NCI-H774 (cell line): ENCODE measurements around the gene CDKN1C.

ENCODE experiments used
- DNase-seq: peaks from one replicate; lab custom pipeline; 2025; lab: John Stamatoyannopoulos, UW

CDKN1C gene

DNA sequence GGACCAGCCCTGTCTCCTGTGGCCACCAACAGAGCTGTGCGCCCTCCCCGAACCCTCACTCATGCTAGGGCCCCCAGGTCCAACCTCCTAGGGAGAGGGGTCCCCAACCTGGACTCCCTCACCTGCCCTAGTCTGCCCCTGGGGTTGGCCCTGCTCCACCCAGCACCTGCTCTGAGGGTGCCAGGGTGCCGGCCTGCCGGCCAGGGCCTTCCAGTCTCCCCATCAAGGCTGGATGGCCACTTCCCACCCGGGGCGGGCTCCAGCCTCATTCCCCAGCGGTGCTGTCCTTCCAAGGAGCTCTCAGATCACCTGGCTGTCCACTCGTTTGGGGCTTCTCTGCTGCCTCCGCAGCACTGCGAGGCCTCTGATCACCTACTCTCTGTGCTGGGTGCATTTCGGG, 39.1 kb downstream of the CDKN1C start:
- DNase-seq, result no peak

DNA sequence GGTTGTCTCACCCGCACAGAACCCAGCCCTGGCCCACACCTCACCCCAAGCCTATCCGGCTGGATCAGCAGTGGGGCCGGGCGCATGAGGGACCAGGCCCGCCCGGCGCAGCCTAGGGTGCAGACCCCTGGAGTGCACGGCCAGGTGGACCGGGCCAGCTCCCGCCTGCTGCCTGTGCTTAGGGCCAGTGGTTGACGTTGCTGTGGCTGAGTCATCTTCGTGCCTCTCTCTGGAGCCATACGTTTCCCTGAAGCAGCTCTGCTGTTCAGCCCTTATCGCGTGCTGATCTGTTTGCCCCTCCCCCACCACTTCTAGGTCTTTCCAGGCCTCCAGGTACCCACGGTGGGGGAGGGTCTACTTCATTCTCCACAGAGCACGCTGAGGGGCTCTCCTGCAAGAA, 39.5 kb downstream of the CDKN1C start:
- no peak for DNase-seq

- DNase-seq, result no peak
Observed at GRCh38 chr11:2844996-2845395, 40.6 kb downstream of the CDKN1C start.

GRCh38 chr11:2844116-2844842, 41.3 kb downstream of the CDKN1C start:
- DNase-seq, result no peak

DNA sequence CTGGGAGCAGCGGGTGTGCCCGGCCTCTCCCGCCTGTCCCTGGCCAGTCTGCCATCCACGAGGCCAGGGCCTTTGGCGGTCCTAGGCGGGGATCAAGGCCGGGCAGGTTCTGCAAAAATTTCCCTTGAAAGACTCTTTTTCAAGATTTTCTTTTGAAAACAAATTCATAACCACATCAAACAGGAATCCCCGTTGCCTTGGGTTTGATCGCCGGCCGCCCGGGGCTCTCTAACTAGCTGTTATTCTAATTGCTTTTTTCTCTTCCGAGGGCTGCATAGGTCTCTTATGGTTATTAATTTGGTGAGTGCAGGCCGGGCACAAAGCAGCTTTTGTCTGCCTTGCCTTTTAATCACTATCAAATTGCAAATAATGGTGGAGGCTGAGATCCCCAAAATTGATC, 42.0 kb downstream of the CDKN1C start:
- no peak for DNase-seq

- DNase-seq, result no peak
Observed at GRCh38 chr11:2842876-2843275, 42.7 kb downstream of the CDKN1C start.

GRCh38 chr11:2841411-2842190, 44.0 kb downstream of the CDKN1C start:
- no peak for DNase-seq

DNA sequence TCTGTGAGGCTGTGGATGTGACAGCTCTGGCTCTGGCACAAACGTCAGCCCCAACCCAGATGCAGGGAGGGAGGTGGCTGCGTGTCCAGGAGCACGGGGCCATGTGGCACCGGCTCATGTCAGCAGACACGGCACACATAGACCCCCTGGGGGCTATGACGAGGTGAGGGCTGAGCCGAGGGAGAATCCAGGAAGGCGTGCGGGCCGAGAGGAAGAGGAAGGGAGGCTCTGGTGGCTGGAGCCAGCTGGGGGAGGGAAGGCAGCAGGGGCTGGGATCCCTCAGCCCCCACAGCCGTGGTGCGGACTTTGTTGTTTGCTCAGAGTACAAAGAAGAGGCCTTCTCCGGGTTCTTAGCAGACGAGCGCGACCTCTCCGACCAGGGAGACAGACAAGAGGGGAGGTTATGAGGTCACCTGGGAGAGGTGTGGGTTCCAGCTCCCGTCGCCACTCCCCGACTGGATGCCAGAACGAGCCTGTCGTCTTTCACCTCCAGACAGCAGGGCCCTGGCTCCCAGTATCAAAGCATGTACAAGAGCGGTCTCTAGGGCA, 46.1 kb downstream of the CDKN1C start:
- no peak for DNase-seq

DNA sequence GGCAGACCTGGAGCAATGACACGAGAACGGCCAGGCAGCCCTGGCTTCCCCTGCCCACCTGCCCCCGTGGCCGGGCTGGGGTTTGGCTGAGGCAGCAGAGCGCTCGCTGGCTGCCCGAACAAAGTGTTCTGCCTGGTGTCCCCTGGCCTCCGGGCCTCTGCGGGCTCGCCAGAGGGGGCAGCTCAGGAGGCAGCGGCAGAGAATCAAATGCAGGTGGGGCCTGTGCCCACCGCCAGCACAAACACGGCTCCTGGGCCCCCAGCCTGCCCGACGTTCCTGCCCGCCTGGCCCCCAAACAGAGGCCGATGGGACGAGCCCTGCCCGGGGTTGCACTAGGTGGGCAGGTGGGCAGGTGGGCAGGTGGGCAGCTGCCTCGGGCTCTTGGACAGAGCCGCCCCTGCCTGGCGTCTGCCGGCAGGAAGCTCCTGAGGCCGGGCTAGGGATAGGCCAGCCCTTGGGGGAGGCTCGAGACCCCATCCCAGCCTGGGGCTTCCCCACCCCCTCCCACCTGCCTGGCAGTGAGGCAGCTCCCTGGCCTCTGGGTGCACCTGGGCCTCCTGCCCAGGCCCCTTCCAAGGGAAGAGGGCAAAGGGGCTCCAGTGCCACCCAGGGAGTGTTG, 46.8 kb downstream of the CDKN1C start:
- no peak for DNase-seq

DNA sequence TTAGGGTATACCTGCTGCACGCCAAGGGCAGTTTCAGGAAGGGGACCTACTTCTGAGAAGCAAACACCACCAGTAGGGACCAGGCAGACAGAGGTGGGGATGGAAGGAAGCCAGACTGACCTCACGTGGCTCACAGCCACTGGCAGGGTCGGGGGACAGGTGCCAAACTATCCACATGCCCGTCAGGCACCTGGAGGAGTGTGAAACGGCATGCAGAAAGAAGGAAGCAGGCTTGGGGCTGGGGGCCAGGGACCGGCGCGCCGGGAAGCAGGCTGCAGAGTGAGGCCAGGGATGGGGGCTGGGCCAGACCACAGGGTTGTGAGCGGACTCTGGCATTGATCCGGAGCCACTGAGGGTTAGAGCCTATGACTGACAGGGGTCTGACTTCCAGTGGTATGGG, 47.5 kb downstream of the CDKN1C start:
- no peak for DNase-seq

DNA sequence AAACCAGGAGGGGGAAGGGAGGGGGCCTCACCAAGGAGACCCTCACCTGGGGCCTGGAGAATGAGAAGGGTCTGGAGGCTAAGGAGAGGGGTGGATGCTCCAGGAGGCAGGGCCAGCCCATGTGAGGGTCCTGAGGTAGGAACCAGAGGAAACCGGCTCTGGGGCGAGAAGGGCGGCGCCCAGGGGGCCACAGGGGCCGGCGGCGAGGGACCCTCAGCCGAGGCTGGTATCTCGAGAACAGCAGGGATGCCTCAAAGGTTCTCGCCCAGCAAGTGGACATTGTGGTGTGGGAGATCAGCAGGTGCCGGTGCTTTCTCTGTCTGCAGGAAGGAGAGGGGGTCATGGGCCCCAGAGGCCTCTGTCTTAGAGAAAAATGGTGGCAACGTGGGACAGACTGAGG, 47.9 kb downstream of the CDKN1C start:
- no peak for DNase-seq

DNA sequence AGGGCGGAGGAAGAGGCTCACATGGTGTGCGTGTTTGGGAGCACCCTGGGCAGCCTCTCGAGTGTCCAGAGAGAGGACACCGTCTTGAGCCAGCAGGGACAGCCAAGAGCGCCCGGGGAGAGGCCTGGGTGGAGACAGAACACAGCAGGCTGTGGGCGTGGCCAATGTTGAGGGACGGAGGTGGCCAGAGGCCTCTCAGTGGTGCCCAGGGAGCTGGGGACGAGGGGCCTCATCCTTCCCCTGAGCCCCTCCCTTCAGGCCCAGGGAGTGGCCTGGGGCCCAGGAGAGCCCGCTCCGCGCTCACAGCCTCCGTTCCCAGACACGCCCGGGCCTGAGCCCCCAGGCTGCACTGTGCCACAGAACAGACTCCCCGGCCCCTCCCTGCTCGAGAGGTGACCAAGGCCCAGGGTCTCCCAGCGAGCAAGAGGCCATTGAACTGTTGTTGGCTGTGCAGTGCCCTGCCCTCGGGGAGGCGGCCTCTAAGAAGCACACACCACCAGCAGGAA, 48.4 kb downstream of the CDKN1C start:
- no peak for DNase-seq

DNA sequence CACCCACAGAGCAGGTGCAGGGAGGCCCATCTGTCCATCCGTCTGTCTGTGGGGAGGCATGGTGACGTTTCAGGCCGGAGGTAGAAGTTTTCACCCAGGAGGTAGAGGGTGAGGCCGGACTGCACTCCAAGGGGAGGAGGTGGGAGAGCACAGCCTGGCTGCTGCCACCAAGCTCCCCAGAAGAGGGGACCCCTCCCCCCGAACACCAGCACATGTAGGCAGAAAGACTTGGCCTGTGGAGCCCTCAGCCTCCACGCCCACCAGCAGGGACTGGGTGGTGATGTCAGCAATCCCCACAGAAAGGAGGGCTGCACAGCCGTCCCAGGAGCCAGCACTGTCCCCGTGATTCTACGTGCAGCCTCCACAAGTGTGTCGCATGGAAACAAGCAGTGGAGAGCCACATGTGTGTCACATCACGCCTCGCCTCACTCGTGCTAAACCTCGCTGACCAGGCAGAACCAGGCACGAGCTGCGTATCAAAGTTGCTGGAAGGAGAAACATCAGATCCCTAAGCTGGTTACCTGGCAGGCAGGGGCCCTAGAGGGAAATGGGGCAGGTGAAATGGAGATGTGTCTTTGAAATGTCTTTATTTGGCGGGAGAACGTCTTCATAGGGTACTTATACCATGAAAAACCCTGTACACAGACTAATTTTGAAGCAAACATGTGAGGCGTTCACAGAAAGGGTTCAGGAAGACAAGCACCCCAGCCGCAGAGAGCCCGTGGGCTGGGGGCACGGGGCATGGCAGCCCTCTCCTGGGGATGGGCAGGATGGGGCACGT, 49.1 kb downstream of the CDKN1C start:
- no peak for DNase-seq

DNA sequence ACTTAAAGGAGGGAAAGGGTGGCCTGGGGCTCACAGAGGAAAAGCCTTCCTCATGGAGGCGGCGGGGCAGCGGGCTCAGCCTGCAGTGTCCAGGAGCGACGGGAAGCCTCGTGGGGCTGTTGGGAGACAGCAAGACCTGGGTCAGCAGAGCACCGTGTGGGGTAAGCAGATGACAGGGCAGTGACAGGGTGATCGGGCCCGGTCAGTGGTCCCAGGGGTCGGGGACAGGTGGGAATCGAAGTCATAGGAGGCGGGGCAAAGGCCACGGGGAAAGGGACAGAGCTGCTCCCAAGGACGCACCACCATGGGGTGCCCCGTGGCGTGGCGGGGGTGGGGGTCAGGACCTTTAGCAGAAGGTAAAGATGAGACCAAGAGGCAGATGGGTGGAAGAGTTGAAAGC, 49.8 kb downstream of the CDKN1C start:
- DNase-seq, result no peak

DNA sequence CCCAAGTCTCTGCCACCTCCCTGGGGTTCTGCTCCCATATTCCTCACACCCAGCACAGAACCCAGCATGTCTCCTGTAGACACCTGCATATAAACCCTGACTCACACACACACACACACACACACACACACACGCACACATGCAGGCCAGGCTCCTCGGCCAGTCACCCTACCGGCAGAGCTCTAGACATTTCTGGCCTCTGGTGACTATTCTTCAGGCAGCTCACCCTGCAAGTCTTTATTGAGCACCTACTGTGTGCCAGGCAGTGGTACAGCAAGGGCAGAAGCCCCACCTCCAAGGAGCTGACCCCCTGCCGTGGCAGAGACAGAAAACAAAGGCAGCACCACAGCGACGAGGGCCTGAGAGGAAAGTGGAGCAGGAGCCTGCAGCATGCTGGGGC, 50.3 kb downstream of the CDKN1C start:
- DNase-seq, result no peak

- no peak for DNase-seq
Observed at GRCh38 chr11:2834503-2835273, 50.9 kb downstream of the CDKN1C start.

GRCh38 chr11:2833716-2834502, 51.7 kb downstream of the CDKN1C start:
- DNase-seq, result no peak
